Measurements from ENCODE around the gene STIM1.

DNA sequence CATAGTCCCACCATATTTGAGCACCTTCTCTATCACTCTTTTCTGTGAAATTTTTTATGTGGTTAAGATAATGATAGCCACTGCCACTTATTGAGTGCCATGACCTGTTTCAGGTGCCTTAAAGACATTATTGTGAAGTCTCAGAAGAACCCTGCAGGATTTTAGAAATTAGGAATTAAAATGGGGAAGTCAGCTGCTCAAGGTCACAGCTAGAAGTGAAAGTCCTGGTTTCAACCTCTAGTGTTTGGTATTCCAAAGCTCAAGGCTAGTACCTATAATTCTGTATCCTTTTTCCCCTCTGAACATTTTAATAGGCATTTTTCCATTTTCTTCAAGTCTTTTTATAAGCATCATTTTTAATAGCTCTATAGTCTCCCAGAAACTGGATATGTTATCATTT lies 230.1 kb downstream of the STIM1 start:
- TF ChIP-seq CTCF (IDR thresholded peaks at IDR 0.05; ENCODE audit: insufficient read depth, low read length, poor library complexity, severe bottlenecking): no peak
- TF ChIP-seq EZH2phosphoT487 (conservative IDR thresholded peaks at IDR 0.05; ENCODE audit: low read length): no peak

Measured in SU-DHL-6 (cell line).